GM19324 (cell line): Measurements from ENCODE around the gene GCNT1.
A peak's percentile ranks its signal among the peaks of the same experiment; 100 is the strongest.
"Not testable (repeated sequence)": the region's sequence is repeated elsewhere in the genome, so short reads cannot be mapped to it uniquely, and the experiment has no call there.

Source experiments
- ATAC-seq: cut with Tn5 transposase; IDR thresholded peaks from one replicate; pipeline ENCODE4 v1.9.1; 2021; ENCODE audit warnings: mild to moderate bottlenecking, moderate library complexity; ENCODE audit not compliant: unreplicated experiment, low FRiP score

The GCNT1 gene

GRCh38 chr9:76458903-76459693 is at the start of gene GCNT1:
GCNT1 (plus strand) TSS chr9:76459182; CDS start chr9:76502382, 43,200 bp downstream.
- peak; percentile 74 for ATAC-seq

- ATAC-seq: no peak
Observed at GRCh38 chr9:76412638-76413037, 46.3 kb upstream of the GCNT1 start.

- ATAC-seq: no peak
Observed at GRCh38 chr9:76413658-76414057, 45.3 kb upstream of the GCNT1 start.

DNA sequence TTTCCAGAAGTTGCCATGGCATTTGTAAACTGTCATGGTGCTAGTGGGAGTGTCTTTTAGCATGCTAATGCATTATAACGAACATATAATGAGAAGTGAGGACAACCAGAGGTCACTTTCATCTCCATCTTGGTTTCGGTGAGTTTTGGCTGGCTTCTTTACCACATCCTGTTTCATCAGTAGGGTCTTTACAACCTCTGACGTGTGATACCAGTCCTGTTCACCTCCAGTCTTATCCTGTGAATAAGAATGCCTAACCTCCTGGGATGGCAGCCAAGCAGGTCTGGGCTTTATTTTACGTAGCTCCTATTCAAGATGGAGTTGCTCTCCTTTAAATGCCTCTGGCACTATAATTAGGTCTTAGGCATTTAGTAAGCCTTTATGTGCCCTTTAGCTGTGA is 44.3 kb upstream of the GCNT1 start:
- no peak for ATAC-seq

DNA sequence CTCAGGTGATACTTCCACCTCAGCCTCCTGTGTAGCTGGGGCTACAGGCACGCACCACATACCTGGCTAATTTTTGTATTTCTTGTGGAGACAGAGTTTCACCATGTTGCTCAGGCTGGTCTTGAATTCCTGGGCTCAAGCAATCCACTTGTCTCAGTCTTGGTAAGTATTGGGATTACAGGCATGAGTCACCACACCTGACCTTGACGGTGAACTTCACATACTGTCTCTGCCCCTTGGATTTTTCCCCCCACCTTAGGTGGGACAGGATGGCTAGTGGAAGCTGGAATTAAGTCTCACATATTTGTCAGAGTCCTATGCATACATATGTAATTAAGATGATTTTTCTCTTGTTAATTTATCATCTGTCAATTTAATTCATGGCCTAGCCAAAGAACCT is 43.8 kb upstream of the GCNT1 start:
- ATAC-seq: no peak

DNA sequence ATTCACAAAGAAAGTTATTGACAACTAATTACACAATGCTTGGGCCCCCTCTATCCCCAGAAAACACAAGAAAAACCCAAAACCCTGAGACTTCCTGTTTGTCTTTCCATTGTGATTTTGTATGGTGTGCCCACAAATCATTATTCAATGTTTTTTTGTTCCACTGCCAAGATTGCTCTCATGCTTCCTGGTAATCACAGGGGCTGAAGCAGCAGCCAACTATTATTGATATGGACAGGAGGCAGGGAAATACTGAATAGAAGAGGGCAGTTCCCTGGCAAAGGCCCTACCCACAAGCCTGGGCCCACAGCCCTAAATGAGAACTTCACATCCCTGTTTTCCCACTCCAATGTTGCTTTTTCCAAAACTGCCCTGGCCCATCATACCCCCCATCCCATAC is 43.3 kb upstream of the GCNT1 start:
- ATAC-seq: no peak

GRCh38 chr9:76417394-76417793 is 41.6 kb upstream of the GCNT1 start:
- no peak for ATAC-seq

DNA sequence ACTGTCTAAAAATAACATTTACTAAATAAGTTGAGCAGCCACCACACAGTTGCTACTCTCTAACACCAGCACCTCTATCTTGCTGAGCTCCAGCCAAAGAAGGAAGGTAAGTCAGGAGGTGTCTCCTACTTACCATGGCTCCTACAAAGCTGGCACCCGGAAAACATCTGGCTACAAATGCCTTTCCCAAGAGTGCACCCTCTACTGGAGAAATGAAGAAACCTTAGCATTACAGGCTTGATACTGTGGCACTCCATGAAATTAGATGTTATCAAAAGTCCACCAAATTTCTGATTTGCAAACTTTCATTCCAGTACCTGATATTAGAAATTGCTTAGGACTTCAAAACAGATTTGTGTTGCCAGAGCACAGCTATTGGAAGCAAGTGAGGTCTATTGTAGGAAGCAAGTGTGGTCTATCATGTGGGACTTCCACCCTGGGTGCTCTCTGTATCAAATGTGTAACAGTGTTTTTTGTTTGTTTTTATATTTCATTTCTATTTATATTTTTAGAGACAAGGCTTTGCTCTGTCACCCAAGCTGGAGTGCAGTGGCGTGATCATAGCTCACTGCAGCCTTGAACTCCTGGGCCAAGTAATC is 39.1 kb upstream of the GCNT1 start:
- ATAC-seq: peak; percentile 56

GRCh38 chr9:76423216-76424177 is 35.5 kb upstream of the GCNT1 start:
- ATAC-seq: no peak

DNA sequence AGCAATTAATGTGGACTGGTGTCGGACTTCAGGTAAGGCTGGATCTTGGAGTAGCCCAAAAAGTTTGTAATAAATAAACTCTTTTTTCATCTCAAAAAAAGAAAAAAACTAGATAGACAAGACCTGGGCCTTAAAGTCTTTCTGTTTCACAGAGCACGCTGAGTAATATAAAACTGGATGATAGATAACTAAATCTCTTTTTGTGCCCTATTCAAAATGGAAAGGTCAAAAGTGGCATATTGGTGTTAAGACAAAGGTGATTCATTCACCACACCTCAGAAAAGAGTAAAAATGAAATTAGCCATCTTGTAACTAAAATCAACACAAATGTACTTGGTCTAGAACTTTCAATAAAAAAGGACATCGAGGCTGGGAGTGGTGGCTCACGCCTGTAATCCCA is 34.5 kb upstream of the GCNT1 start:
- ATAC-seq: no peak

GRCh38 chr9:76425677-76426453 is 33.1 kb upstream of the GCNT1 start:
- no peak for ATAC-seq

- ATAC-seq: no peak
Observed at GRCh38 chr9:76426807-76427419, 32.1 kb upstream of the GCNT1 start.

DNA sequence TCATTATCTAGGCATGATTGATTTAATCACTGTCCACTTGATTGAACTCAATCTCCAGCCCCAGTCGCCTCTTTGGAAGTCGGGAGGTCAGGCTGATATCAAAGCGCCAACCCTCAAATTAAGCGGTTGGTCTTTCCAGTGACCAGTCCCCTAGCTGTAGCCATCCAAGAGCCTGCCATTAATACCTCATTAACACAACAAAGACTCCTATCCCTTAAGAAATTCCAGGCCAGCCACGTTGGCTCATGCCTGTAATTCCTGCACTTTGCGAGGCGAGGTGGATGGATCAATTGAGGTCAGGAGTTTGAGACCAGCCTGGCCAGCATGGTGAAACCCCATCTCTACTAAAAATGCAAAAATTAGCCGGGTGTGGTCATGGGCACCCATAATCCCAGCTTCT is 27.4 kb upstream of the GCNT1 start:
- no peak for ATAC-seq

GRCh38 chr9:76433406-76433805 is 25.6 kb upstream of the GCNT1 start:
- ATAC-seq: no peak

DNA sequence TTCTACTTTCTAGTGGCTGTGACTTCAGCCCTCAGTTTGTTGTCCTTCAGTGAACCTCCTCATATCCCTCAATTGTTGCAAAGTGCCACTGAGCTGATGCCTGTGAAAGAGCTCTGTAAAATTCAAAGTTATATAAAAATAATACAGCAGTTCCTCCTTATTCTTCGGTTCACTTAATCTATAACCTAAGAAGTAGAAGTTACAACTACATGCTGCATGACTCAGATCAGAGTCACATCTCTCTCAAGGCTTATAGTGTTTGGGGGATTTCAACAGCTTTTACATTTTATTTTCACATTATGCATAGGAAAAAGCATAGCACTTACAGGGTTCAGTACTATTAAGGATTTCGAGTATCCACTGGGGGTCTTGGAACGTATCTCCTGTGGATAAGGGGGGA is 25.1 kb upstream of the GCNT1 start:
- ATAC-seq: no peak

DNA sequence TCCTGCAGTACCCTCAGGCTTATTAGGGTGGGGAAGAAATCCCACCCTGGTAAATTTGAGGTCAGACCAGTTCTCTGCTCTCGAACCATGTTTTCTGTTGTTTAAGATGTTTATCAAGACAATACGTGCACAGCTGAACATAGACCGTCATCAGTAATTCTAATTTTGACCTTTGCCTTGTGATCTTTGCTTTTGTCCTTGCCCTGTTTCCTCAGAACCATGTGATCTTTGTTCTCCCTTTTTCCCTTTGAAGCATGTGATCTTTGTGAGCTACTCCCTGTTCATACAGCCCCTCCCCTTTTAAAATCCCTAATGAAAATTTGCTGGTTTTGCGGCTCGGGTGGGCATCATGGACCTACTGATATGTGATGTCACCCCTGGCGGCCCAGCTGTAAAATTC is 24.1 kb upstream of the GCNT1 start:
- ATAC-seq: not testable (repeated sequence)

DNA sequence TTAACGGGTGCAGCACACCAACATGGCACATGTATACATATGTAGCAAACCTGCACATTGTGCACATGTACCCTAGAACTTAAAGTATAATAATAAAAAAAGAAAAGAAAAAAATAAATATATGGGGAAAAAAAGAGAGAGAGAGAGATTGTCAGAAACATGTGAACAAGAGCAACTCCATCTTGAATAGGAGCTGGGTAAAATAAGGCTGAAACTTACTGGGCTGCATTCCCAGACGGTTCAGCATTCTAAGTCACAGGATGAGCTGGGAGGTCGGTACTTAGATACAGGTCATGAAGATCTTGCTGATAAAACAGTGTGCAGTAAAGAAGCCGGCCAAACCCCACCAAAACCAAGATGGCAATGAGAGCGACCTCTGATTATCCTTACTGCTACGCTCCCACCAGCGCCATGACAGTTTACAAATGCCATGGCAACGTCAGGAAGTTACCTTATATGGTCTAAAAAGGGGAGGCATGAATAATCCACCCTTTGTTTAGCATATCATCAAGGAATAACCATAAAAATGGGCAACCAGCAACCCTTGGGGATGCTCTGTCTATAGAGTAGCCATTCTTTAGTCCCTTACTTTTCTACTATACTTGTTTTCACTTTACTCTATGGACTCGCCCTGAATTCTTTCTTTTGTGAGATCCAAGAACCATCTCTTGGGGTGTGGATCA is 21.8 kb upstream of the GCNT1 start:
- ATAC-seq: not testable (repeated sequence)

GRCh38 chr9:76438841-76439588 is 20.0 kb upstream of the GCNT1 start:
- no peak for ATAC-seq
